C4-2B (cell line): ENCODE measurements around the gene ABCC2.

ENCODE experiments used
- ZFX ChIP-seq: fragments of 450-650 bp; IDR thresholded peaks from 2 replicates; pipeline ENCODE4 v1.6.1; 2017
- TF ChIP-seq, protein P1 (sequence below): fragments of 450-650 bp; conservative IDR thresholded peaks from 2 replicates; pipeline ENCODE4 v1.5.1; 2017; ENCODE audit warnings: mild to moderate bottlenecking

DNA sequence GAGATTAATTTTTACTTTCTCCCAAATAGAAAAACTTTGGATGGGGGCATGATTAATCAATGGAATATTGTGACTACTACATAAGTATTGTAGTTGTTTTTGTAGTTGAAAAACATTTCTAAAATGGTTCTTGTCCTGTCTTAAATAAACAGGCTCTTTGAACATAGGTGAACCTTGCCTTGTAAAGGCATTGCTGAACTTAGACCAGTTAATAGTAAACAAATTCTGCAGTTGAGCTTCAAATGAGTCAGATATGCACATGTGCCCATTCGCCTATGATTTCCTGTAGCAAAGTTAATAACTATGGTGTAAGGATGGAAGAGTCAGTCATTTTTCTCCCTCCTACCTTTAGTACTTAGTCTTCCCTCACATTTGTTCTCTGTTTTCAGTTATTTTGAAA lies 27.8 kb upstream of the ABCC2 start:
- TF ChIP-seq, protein P1, sequence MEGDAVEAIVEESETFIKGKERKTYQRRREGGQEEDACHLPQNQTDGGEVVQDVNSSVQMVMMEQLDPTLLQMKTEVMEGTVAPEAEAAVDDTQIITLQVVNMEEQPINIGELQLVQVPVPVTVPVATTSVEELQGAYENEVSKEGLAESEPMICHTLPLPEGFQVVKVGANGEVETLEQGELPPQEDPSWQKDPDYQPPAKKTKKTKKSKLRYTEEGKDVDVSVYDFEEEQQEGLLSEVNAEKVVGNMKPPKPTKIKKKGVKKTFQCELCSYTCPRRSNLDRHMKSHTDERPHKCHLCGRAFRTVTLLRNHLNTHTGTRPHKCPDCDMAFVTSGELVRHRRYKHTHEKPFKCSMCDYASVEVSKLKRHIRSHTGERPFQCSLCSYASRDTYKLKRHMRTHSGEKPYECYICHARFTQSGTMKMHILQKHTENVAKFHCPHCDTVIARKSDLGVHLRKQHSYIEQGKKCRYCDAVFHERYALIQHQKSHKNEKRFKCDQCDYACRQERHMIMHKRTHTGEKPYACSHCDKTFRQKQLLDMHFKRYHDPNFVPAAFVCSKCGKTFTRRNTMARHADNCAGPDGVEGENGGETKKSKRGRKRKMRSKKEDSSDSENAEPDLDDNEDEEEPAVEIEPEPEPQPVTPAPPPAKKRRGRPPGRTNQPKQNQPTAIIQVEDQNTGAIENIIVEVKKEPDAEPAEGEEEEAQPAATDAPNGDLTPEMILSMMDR, result no peak
- no peak for TF ChIP-seq ZFX
